ENCODE measurements around the gene ARSA. TPM values are rescaled to one million over a fixed set of nuclear protein-coding genes. Genes with fewer than 3 reads are reported as not detected.
"Not testable (repeated sequence)": the region's sequence is repeated elsewhere in the genome, so short reads cannot be mapped to it uniquely, and the experiment has no call there.

Gene ARSA
- total RNA-seq, 2 experiments from 2014 or later, result 49.6 to 68.2 TPM

- Mint-ChIP-seq H3K36me3 (no peaks in the 10 kb centered on the region), H3K9me3 (ENCODE audit: low read depth) (no peaks in the 10 kb centered on the region), H3K27me3 (peaks cover 54% of the 10 kb centered on the region), H3K4me3 (no peak overlapping the region), H3K4me1 (peaks cover 6% of the 10 kb centered on the region), H3K27ac (no peak overlapping the region)
- DNase-seq (no peak), ATAC-seq (no peak)
- CTCF ChIA-PET, result no interaction called here
Observed at GRCh38 chr22:50670513-50670912, 42.6 kb upstream of the ARSA start.

- no peaks in the 10 kb centered on the region for H3K36me3 Mint-ChIP-seq
- H3K27me3 Mint-ChIP-seq, result peaks cover 30% of the 10 kb centered on the region
- CTCF ChIA-PET, result no interaction called here
- no peaks in the 10 kb centered on the region for H3K9me3 Mint-ChIP-seq (ENCODE audit: low read depth)
- H3K4me3 Mint-ChIP-seq, result no peak overlapping the region
- H3K4me1 Mint-ChIP-seq, result no peaks in the 10 kb centered on the region
- H3K27ac Mint-ChIP-seq, result no peak overlapping the region
- no peak for ATAC-seq
- no peak for DNase-seq
Observed at GRCh38 chr22:50665738-50666137, 37.8 kb upstream of the ARSA start.

- no peaks in the 10 kb centered on the region for H3K9me3 Mint-ChIP-seq (ENCODE audit: low read depth)
- no peak overlapping the region for H3K27ac Mint-ChIP-seq
- no peak for ATAC-seq
- peaks cover 29% of the 10 kb centered on the region for H3K27me3 Mint-ChIP-seq
- H3K36me3 Mint-ChIP-seq, result no peaks in the 10 kb centered on the region
- CTCF ChIA-PET, result no interaction called here
- no peak for DNase-seq
- H3K4me1 Mint-ChIP-seq, result no peaks in the 10 kb centered on the region
- H3K4me3 Mint-ChIP-seq, result no peak overlapping the region
Observed at GRCh38 chr22:50665212-50665611, 37.3 kb upstream of the ARSA start.

- peaks cover 31% of the 10 kb centered on the region for H3K27me3 Mint-ChIP-seq
- peaks cover 3% of the 10 kb centered on the region for H3K4me1 Mint-ChIP-seq
- H3K27ac Mint-ChIP-seq, result no peak overlapping the region
- H3K9me3 Mint-ChIP-seq (ENCODE audit: low read depth), result no peaks in the 10 kb centered on the region
- ATAC-seq (no peak), DNase-seq (no peak)
- H3K36me3 Mint-ChIP-seq, result no peaks in the 10 kb centered on the region
- H3K4me3 Mint-ChIP-seq, result no peak overlapping the region
- CTCF ChIA-PET, result no interaction called here
Observed at GRCh38 chr22:50660306-50660705, 32.4 kb upstream of the ARSA start.

- ATAC-seq, H3K27ac Mint-ChIP-seq, CTCF ChIA-PET: not testable (repeated sequence)
Observed at GRCh38 chr22:50659711-50660110, 31.8 kb upstream of the ARSA start.

GRCh38 chr22:50657925-50658324 is 30.0 kb upstream of the ARSA start:
- peaks cover 3% of the 10 kb centered on the region for H3K4me1 Mint-ChIP-seq

More at GRCh38 chr22:50659711-50660110, 31.8 kb upstream of the ARSA start:
- H3K4me3 Mint-ChIP-seq; H3K4me1 Mint-ChIP-seq; DNase-seq; H3K36me3 Mint-ChIP-seq; H3K9me3 Mint-ChIP-seq (ENCODE audit: low read depth): not testable (repeated sequence)
- peaks cover 32% of the 10 kb centered on the region for H3K27me3 Mint-ChIP-seq

GRCh38 chr22:50656122-50657070 is 28.4 kb upstream of the ARSA start:
- Mint-ChIP-seq H3K27ac (no peak overlapping the region), H3K9me3 (ENCODE audit: low read depth) (no peaks in the 10 kb centered on the region), H3K4me1 (peaks cover 3% of the 10 kb centered on the region), H3K36me3 (no peaks in the 10 kb centered on the region), H3K27me3 (peaks cover 35% of the 10 kb centered on the region), H3K4me3 (no peak overlapping the region)
- DNase-seq (no peak), ATAC-seq (no peak)
- CTCF ChIA-PET, result interaction anchor here (0.9 kb wide), 1 partner anchor 17 kb away, joined by 3 read pairs; no protein-coding TSS in a partner anchor

More at GRCh38 chr22:50657925-50658324, 30.0 kb upstream of the ARSA start:
- DNase-seq (no peak), ATAC-seq (no peak)
- Mint-ChIP-seq H3K36me3 (no peaks in the 10 kb centered on the region), H3K4me3 (no peak overlapping the region), H3K27me3 (peaks cover 32% of the 10 kb centered on the region), H3K27ac (no peak overlapping the region), H3K9me3 (ENCODE audit: low read depth) (no peaks in the 10 kb centered on the region)
- CTCF ChIA-PET, result interaction anchor here (0.9 kb wide), 1 partner anchor 15 kb away, joined by 3 read pairs; no protein-coding TSS in a partner anchor

- H3K4me3 Mint-ChIP-seq; H3K27ac Mint-ChIP-seq; H3K9me3 Mint-ChIP-seq (ENCODE audit: low read depth); ATAC-seq; DNase-seq; H3K36me3 Mint-ChIP-seq; H3K4me1 Mint-ChIP-seq; CTCF ChIA-PET: not testable (repeated sequence)
- H3K27me3 Mint-ChIP-seq, result peaks cover 32% of the 10 kb centered on the region
Observed at GRCh38 chr22:50654664-50655063, 26.7 kb upstream of the ARSA start.

- H3K27ac Mint-ChIP-seq, result no peak overlapping the region
- ATAC-seq, result no peak
- H3K4me3 Mint-ChIP-seq, result no peak overlapping the region
- DNase-seq, result no peak
- H3K36me3 Mint-ChIP-seq, result peaks cover 4% of the 10 kb centered on the region
- CTCF ChIA-PET, result no interaction called here
- H3K9me3 Mint-ChIP-seq (ENCODE audit: low read depth), result peaks cover 4% of the 10 kb centered on the region
- no peaks in the 10 kb centered on the region for H3K4me1 Mint-ChIP-seq
- peaks cover 29% of the 10 kb centered on the region for H3K27me3 Mint-ChIP-seq
Observed at GRCh38 chr22:50653256-50653655, 25.3 kb upstream of the ARSA start.

GRCh38 chr22:50643821-50644101 is 15.8 kb upstream of the ARSA start:
- H3K36me3 Mint-ChIP-seq; CTCF ChIA-PET; H3K27ac Mint-ChIP-seq; H3K27me3 Mint-ChIP-seq; H3K9me3 Mint-ChIP-seq (ENCODE audit: low read depth); H3K4me3 Mint-ChIP-seq; DNase-seq; H3K4me1 Mint-ChIP-seq; ATAC-seq: not testable (repeated sequence)

GRCh38 chr22:50643021-50643820 is 15.3 kb upstream of the ARSA start:
- H3K27ac Mint-ChIP-seq; DNase-seq; H3K4me1 Mint-ChIP-seq; H3K9me3 Mint-ChIP-seq (ENCODE audit: low read depth); ATAC-seq; H3K36me3 Mint-ChIP-seq; H3K4me3 Mint-ChIP-seq; H3K27me3 Mint-ChIP-seq: not testable (repeated sequence)
- CTCF ChIA-PET, result interaction anchor here (0.7 to 0.9 kb wide), 2 partner anchors 15 to 22 kb away, joined by 3 read pairs; partner anchors contain the start of gene ARSA

- CTCF ChIA-PET, result no interaction called here
- no peaks in the 10 kb centered on the region for H3K4me1 Mint-ChIP-seq
- H3K4me3 Mint-ChIP-seq, result no peak overlapping the region
- H3K9me3 Mint-ChIP-seq (ENCODE audit: low read depth), result peaks cover 4% of the 10 kb centered on the region
- no peaks in the 10 kb centered on the region for H3K36me3 Mint-ChIP-seq
- no peak overlapping the region for H3K27ac Mint-ChIP-seq
- H3K27me3 Mint-ChIP-seq, result peaks cover 9% of the 10 kb centered on the region
- DNase-seq (no peak), ATAC-seq (no peak)
Observed at GRCh38 chr22:50641696-50642607, 14.0 kb upstream of the ARSA start.

Data from activated CD8-positive, alpha-beta memory T cell treated with anti-CD3 and anti-CD28 coated beads, Interleukin-2, amount 10 ng/mL, durations not matched to agents 7 days and 5 days (primary cell).